ENCODE data around the gene DPYSL5. TPM values are rescaled to one million over a fixed set of nuclear protein-coding genes. Genes with fewer than 3 reads are reported as not detected.

The DPYSL5 gene
- total and polyA plus RNA-seq, 2 of the 8 experiments (the other 6 are each of a cell fraction or from before 2014, with no cell fraction given): 11.9 to 16.4 TPM

GRCh38 chr2:26818972-26819371 lies 29.0 kb upstream of the DPYSL5 start (continued):
- TF ChIP-seq TEAD4 (IDR thresholded peaks at IDR 0.05; ENCODE audit: low read depth, low read length): no peak
- TF ChIP-seq FOSL1 (IDR thresholded peaks at IDR 0.05; ENCODE audit: insufficient read depth, low read depth, low read length): no peak
